GM12878 (cell line): ENCODE data around the gene MEIS2. TPM values are rescaled to one million over a fixed set of nuclear protein-coding genes. Genes with fewer than 3 reads are reported as not detected.
"Not testable (repeated sequence)": the region's sequence is repeated elsewhere in the genome, so short reads cannot be mapped to it uniquely, and the experiment has no call there.

ENCODE experiments used
- ATAC-seq: fragments of 200-7000 bp; cut with Tn5 transposase; 3 replicates; pipeline ENCODE4 v1.9.1; 2020; ENCODE audit warnings: mild to moderate bottlenecking, moderate library complexity
- BruUV-seq: library from RNA; stranded (reverse); fragments of 400-500 nt; replicated peaks from 2 replicates; lab custom pipeline; 2021; lab: Mats Ljungman, UMichigan
- CTCF ChIA-PET: fragments of 300-600 bp; sonication (Branson Sonifier 250); formaldehyde crosslinking; extraction: SDS; loops from one replicate; lab custom pipeline; 2021; ENCODE audit warnings: inconsistent platforms; lab: Yijun Ruan, JAX
- POLR2A ChIA-PET: fragments of 350-600 bp; formaldehyde crosslinking; extraction: SDS; loops from one replicate; lab custom pipeline; 2021; ENCODE audit warnings: inconsistent platforms; lab: Charles Lee
- RAD21 ChIA-PET: fragments of 300-600 bp; sonication (Branson Sonifier 250); formaldehyde crosslinking; loops from one replicate; lab custom pipeline; 2023; ENCODE audit warnings: antibody characterized with exemption; ENCODE audit not compliant: unreplicated experiment; lab: Charles Lee
- SMC1A ChIA-PET: fragments of 300-600 bp; sonication (Branson Sonifier 250); formaldehyde crosslinking; loops from one replicate; lab custom pipeline; 2023; ENCODE audit not compliant: unreplicated experiment, uncharacterized antibody; lab: Charles Lee
- DNase-seq: peaks from one replicate; pipeline ENCODE4 v3.0.0-alpha.2; 2011; ENCODE audit warnings: low read depth, low spot score
- FAIRE-seq: peaks from 3 replicates; lab custom pipeline; 2011; peaks lifted over from hg19 to GRCh38; lab: Jason Lieb, UNC
- H2AFZ ChIP-seq: 2 replicates; pipeline ENCODE4 v1.6.0; 2011; ENCODE audit warnings: low read depth, low read length, control low read depth; ENCODE audit not compliant: control insufficient read depth
- H3K27ac ChIP-seq: 2 replicates; pipeline ENCODE4 v1.5.1; 2011; ENCODE audit warnings: control low read depth; ENCODE audit not compliant: control insufficient read depth, insufficient read depth
- H3K27me3 ChIP-seq, 2 experiments: replicated peaks in 1 of 2; 2 replicates each; pipeline versions ENCODE4 v1.6.0 to v1.6.1; 2011; ENCODE audit warnings: low read length in 1 of 2; ENCODE audit not compliant: control insufficient read depth in 2 of 2, insufficient read depth in 2 of 2
- H3K36me3 ChIP-seq, 2 experiments: 2 replicates each; pipeline ENCODE4 v1.5.1; 2011; ENCODE audit warnings: low read length in 1 of 2; ENCODE audit not compliant: control insufficient read depth in 2 of 2, insufficient read depth in 2 of 2
- H3K4me1 ChIP-seq: 2 replicates; pipeline ENCODE4 v1.6.1; 2011; ENCODE audit warnings: mild to moderate bottlenecking, low read length, moderate library complexity, mixed read lengths; ENCODE audit not compliant: control insufficient read depth, insufficient read depth
- H3K4me2 ChIP-seq: 2 replicates; pipeline ENCODE4 v1.6.0; 2011; ENCODE audit warnings: control low read depth; ENCODE audit not compliant: control insufficient read depth, insufficient read depth
- H3K4me3 ChIP-seq: fragments of 200-600 bp; sonication (generic); 2 replicates; pipeline ENCODE4 v1.5.1; 2016
- H3K79me2 ChIP-seq: 2 replicates; pipeline ENCODE4 v1.6.0; 2011; ENCODE audit warnings: low read length; ENCODE audit not compliant: control insufficient read depth, insufficient read depth
- H3K9ac ChIP-seq: 2 replicates; pipeline ENCODE4 v1.8.0; 2011; ENCODE audit warnings: low read length, control low read depth, mixed read lengths; ENCODE audit not compliant: control insufficient read depth, insufficient read depth
- H3K9me3 ChIP-seq: replicated peaks from 3 replicates; pipeline ENCODE4 v1.5.1; 2011; ENCODE audit warnings: mild to moderate bottlenecking, low read length; ENCODE audit not compliant: control insufficient read depth, insufficient read depth
- H4K20me1 ChIP-seq: 2 replicates; pipeline ENCODE4 v1.6.0; 2011; ENCODE audit not compliant: control insufficient read depth, insufficient read depth
- BMI1 ChIP-seq: fragments of 450-650 bp; IDR thresholded peaks from 2 replicates; pipeline ENCODE4 v1.6.1; 2016; ENCODE audit warnings: mild to moderate bottlenecking, moderate library complexity, borderline replicate concordance
- CREM ChIP-seq: IDR thresholded peaks from 2 replicates; pipeline ENCODE4 v1.6.1; 2014; ENCODE audit warnings: antibody characterized with exemption, low read depth
- MEF2B ChIP-seq: fragments of 450-650 bp; IDR thresholded peaks from 2 replicates; pipeline ENCODE4 v1.6.1; 2018; ENCODE audit warnings: mild to moderate bottlenecking, moderate library complexity; ENCODE audit not compliant: partially characterized antibody, poor library complexity, severe bottlenecking
- SREBF2 ChIP-seq: IDR thresholded peaks from 2 replicates; pipeline ENCODE4 v1.6.1; 2012; ENCODE audit warnings: mild to moderate bottlenecking, low read length
- WGBS: methylation state at CpG from one replicate; pipeline ENCODE4 v1.1.6; 2016; ENCODE audit warnings: low lambda C conversion rate; ENCODE audit not compliant: insufficient replicate concordance, insufficient coverage; ENCODE audit errors: missing lambda C conversion rate; 5-methylcytosine and 5-hydroxymethylcytosine counted together
- in situ Hi-C: fragments of 300-500 bp; cut with MboI; formaldehyde crosslinking; loops from 9 replicates; pipeline ENCODE4 v1.14.3; 2018; ENCODE audit warnings: mixed read lengths
- intact Hi-C: fragments of 100-400 bp; cut with micrococcal nuclease; formaldehyde crosslinking; loops from one replicate; pipeline ENCODE4 v1.14.2; 2022; ENCODE audit not compliant: unreplicated experiment
- polyA plus RNA-seq, 11 experiments: library from polyadenylated mRNA; depleted of rRNA in 4 of 11; unstranded in 6 of 11; stranded (reverse) in 5 of 11; fragments of >200 nt; fragmentation: Nextera tagmentation in 4 of 11; fragmentation: Illumina TruSeq in 1 of 11; extraction: Ambion mirVana in 4 of 11; extraction: Trizol in 1 of 11; gene quantifications; 1 replicate in 1 of 11; 2 replicates in 10 of 11; pipeline versions ENCODE4 v1.2.1 to v1.2.3, GENCODE V29; 2011 to 2016; ENCODE audit warnings: inconsistent platforms in 2 of 11, missing spikeins in 2 of 11, low read depth in 1 of 11
- total RNA-seq, 4 experiments: library from RNA; depleted of rRNA in 3 of 4; stranded (reverse); fragments of >200 nt in 3 of 4; fragmentation: Illumina TruSeq in 1 of 4; extraction: Trizol in 1 of 4; gene quantifications; 2 replicates each; pipeline versions ENCODE4 v1.2.1 to v1.2.3, GENCODE V29; 2013 to 2021
- TF ChIP-seq, protein P1 (sequence below): fragments of 450-650 bp; IDR thresholded peaks from 2 replicates; pipeline ENCODE4 v1.6.1; 2016; ENCODE audit warnings: mild to moderate bottlenecking, moderate library complexity, borderline replicate concordance

The MEIS2 gene
- total and polyA plus RNA-seq, 10 of the 15 experiments (the other 5 are each of a cell fraction or from before 2014, with no cell fraction given): 9.2 to 54.0 (median 20.4) TPM

DNA sequence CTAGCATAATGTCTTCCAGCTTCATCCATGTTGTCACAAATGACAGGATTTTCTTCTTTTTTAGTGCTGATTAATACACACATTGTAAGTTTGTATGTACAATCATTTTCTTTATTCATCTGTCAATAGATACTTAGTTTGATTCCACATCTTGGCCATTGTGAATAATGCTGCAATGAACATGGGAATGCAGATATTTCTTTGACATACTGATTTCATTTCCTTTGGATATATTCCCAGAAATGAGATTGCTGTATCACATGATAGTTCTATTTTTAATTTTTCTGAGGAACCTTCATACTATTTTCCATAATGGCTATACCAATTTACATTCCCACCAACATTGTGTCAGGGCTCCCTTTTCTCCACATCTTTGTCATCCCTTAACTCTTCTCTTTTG is 117.9 kb downstream of the MEIS2 start (continued):
- no peak for TF ChIP-seq MEF2B
- TF ChIP-seq SREBF2: no peak
- no peak for TF ChIP-seq BMI1
- no peak for TF ChIP-seq CREM
- TF ChIP-seq, protein P1, sequence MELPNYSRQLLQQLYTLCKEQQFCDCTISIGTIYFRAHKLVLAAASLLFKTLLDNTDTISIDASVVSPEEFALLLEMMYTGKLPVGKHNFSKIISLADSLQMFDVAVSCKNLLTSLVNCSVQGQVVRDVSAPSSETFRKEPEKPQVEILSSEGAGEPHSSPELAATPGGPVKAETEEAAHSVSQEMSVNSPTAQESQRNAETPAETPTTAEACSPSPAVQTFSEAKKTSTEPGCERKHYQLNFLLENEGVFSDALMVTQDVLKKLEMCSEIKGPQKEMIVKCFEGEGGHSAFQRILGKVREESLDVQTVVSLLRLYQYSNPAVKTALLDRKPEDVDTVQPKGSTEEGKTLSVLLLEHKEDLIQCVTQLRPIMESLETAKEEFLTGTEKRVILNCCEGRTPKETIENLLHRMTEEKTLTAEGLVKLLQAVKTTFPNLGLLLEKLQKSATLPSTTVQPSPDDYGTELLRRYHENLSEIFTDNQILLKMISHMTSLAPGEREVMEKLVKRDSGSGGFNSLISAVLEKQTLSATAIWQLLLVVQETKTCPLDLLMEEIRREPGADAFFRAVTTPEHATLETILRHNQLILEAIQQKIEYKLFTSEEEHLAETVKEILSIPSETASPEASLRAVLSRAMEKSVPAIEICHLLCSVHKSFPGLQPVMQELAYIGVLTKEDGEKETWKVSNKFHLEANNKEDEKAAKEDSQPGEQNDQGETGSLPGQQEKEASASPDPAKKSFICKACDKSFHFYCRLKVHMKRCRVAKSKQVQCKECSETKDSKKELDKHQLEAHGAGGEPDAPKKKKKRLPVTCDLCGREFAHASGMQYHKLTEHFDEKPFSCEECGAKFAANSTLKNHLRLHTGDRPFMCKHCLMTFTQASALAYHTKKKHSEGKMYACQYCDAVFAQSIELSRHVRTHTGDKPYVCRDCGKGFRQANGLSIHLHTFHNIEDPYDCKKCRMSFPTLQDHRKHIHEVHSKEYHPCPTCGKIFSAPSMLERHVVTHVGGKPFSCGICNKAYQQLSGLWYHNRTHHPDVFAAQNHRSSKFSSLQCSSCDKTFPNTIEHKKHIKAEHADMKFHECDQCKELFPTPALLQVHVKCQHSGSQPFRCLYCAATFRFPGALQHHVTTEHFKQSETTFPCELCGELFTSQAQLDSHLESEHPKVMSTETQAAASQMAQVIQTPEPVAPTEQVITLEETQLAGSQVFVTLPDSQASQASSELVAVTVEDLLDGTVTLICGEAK: no peak

DNA sequence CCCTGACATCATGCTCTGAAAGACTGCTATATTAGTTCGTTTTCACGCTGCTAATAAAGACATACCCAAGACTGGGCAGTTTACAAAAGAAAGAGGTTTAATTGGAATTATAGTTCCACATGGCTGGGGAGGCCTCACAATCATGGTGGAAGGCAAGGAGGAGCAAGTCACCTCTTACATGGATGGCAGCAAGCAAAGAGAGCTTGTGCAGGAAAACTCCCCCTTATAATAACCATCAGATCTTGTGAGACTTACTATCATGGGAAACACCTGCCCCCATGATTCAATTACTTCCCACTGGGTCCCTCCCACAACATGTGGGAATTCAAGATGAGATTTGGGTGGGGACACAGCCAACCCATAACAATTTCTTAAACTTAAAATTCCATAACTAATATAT is 120.1 kb downstream of the MEIS2 start:
- FAIRE-seq, H3K9ac ChIP-seq, H4K20me1 ChIP-seq, H3K4me1 ChIP-seq, ATAC-seq, H2AFZ ChIP-seq, H3K27me3 ChIP-seq, H3K4me2 ChIP-seq, DNase-seq, H3K9me3 ChIP-seq, H3K27ac ChIP-seq, BruUV-seq, intact Hi-C loops, in situ Hi-C loops, RAD21 ChIA-PET, H3K36me3 ChIP-seq, H3K79me2 ChIP-seq, CTCF ChIA-PET, H3K4me3 ChIP-seq, POLR2A ChIA-PET: not testable (repeated sequence)
- 98% methylated on average over 2 of the region's 2 CpGs for WGBS
- SMC1A ChIA-PET: interaction anchor here (0.9 kb wide), 1 partner anchor 12 kb away, joined by 3 read pairs; no protein-coding TSS in a partner anchor
